Measurements from ENCODE around the gene PLAAT2. TPM values are rescaled to one million over a fixed set of nuclear protein-coding genes. Genes with fewer than 3 reads are reported as not detected.
"Not testable (repeated sequence)": the region's sequence is repeated elsewhere in the genome, so short reads cannot be mapped to it uniquely, and the experiment has no call there.

The PLAAT2 gene
- total RNA-seq = not detected
- not detected for polyA plus RNA-seq

DNA sequence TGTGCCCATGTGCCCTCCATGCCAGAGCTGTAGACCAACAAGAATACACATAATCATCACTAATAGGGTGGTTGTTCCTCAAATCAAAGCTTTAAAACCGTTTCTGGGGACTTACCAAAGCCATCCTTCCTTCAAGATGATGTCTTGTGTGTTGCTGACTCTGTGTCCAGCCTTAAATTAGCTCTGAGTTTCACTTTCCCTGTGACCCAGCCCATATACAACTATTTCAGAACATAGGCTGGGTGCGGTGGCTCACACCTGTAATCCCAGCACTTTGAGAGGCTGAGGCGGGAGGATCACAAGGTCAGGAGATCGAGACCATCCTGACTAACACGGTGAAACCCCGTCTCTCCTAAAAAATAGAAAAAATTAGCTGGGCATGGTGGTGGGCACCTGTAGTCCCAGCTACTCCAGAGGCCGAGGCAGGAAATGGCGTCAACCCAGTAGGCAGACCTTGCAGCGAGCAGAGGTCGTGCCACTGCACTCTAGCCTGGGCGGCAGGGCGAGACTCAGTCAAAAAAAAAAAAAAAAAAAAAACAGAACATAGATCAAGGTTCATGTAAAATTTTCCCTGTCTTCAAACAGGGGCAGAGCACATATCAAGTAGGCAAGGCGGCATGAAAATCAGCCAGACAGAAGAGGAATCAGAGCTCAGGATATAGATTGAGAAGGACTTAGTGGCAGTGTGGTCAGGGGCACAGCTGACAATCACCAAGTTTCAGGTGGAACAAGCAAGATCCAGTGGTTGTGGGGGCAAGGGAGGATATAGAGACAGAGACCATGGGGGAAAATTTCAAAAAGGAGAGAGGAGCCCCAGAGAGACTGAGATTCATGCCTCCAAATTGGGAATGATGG is at the start of gene PLAAT2:
PLAAT2 (minus strand) TSS at position 179 of the 855 bp plus-strand sequence; CDS start at position 124, 55 bp downstream.
- no peak within 1 kb of the TSS for H3K27ac ChIP-seq (ENCODE audit: low read depth)
- DNase-seq (ENCODE audit: extremely low spot score) = no peak
- H3K36me3 ChIP-seq (ENCODE audit: insufficient read depth) = no peaks in the 10 kb centered on the region
- H3K4me3 ChIP-seq (ENCODE audit: low read depth, low read length) = no peak within 1 kb of the TSS
- no peaks in the 10 kb centered on the region for H3K4me1 ChIP-seq (ENCODE audit: insufficient read depth)
- WGBS = 95% methylated on average over 13 of the region's 13 CpGs

GRCh38 chr11:63612181-63612580 is 49.0 kb upstream of the PLAAT2 start:
- no peak for DNase-seq (ENCODE audit: extremely low spot score)
- H3K4me1 ChIP-seq (ENCODE audit: insufficient read depth) = peaks cover 2% of the 10 kb centered on the region

DNA sequence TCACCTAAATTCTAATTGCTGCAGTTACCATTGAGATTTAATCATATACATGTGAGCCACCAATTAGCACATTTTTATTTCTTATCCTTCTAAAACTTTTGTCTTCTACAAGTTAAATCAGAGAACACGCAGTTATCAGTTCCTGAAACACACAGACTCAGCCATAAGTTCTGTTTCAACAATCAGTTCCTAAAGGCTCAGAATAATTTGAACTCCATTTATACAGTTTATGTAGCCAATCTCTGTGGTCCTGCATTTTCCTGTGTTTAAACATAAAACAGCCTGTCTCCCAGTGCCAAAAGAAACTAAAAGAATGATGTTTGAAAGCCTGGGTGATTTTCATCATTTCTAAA is 48.2 kb upstream of the PLAAT2 start:
- WGBS = 72% methylated on average over 1 of the region's 1 CpG
- H3K4me3 ChIP-seq (ENCODE audit: low read depth, low read length) = no peak overlapping the region
- DNase-seq (ENCODE audit: extremely low spot score) = no peak
- H3K36me3 ChIP-seq (ENCODE audit: insufficient read depth) = no peaks in the 10 kb centered on the region
- peaks cover 2% of the 10 kb centered on the region for H3K4me1 ChIP-seq (ENCODE audit: insufficient read depth)
- H3K27ac ChIP-seq (ENCODE audit: low read depth) = no peak overlapping the region

More at GRCh38 chr11:63612181-63612580, 49.0 kb upstream of the PLAAT2 start:
- Histone ChIP-seq H3K4me3 (ENCODE audit: low read depth, low read length) (no peak overlapping the region), H3K36me3 (ENCODE audit: insufficient read depth) (no peaks in the 10 kb centered on the region), H3K27ac (ENCODE audit: low read depth) (no peak overlapping the region)

DNA sequence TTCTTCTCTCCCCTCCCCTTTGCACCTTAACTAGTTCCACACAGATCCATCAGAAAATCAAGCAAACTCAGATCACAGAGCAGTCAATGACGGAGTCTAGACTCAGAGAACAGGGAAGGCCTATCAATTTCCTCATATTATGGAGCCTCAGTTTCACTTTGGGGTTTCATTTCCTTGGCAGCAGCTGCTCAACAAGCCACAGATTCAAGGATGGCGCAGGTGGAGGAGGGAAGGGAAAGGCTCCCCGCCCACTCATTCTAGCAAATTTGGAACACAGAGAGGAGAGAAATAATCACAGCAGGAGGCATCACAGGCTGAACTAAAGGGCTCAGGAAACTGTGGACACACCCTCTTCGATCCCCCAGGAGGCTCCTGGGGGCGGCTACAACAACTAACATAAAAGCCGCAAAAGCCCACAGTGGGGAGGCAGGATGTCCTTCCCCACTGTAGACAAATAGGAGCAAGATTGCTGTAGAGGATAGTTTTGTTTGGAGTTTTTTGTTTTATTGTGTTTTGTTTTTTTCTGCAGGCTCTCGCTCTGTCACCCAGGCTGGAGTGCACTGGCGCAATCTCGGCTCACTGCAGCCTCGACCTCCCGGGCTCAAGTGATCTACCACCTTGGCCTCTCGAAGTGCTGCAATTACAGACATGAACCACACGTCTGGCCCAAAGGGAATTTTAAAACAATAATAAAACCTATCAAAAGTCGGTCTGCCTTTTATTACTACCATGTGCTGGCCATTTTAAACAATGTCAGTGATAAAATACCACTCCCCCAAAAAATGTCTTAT is 47.6 kb upstream of the PLAAT2 start:
- H3K27ac ChIP-seq (ENCODE audit: low read depth) = no peak overlapping the region
- H3K4me1 ChIP-seq (ENCODE audit: insufficient read depth) = peaks cover 2% of the 10 kb centered on the region
- H3K4me3 ChIP-seq (ENCODE audit: low read depth, low read length) = no peak overlapping the region
- no peak for DNase-seq (ENCODE audit: extremely low spot score)
- no peaks in the 10 kb centered on the region for H3K36me3 ChIP-seq (ENCODE audit: insufficient read depth)
- 65% methylated on average over 14 of the region's 14 CpGs for WGBS

- peaks cover 2% of the 10 kb centered on the region for H3K4me1 ChIP-seq (ENCODE audit: insufficient read depth)
- DNase-seq (ENCODE audit: extremely low spot score) = no peak
- H3K4me3 ChIP-seq (ENCODE audit: low read depth, low read length) = no peak overlapping the region
Measured at GRCh38 chr11:63609971-63610580, 46.9 kb upstream of the PLAAT2 start.

GRCh38 chr11:63609536-63609935 is 46.4 kb upstream of the PLAAT2 start:
- WGBS = 82% methylated on average over 4 of the region's 4 CpGs
- H3K36me3 ChIP-seq (ENCODE audit: insufficient read depth) = no peaks in the 10 kb centered on the region
- peaks cover 2% of the 10 kb centered on the region for H3K4me1 ChIP-seq (ENCODE audit: insufficient read depth)
- H3K4me3 ChIP-seq (ENCODE audit: low read depth, low read length) = no peak overlapping the region
- no peak for DNase-seq (ENCODE audit: extremely low spot score)
- no peak overlapping the region for H3K27ac ChIP-seq (ENCODE audit: low read depth)

More at GRCh38 chr11:63609971-63610580, 46.9 kb upstream of the PLAAT2 start:
- no peaks in the 10 kb centered on the region for H3K36me3 ChIP-seq (ENCODE audit: insufficient read depth)
- H3K27ac ChIP-seq (ENCODE audit: low read depth) = no peak overlapping the region
- WGBS = 90% methylated on average over 14 of the region's 14 CpGs

DNA sequence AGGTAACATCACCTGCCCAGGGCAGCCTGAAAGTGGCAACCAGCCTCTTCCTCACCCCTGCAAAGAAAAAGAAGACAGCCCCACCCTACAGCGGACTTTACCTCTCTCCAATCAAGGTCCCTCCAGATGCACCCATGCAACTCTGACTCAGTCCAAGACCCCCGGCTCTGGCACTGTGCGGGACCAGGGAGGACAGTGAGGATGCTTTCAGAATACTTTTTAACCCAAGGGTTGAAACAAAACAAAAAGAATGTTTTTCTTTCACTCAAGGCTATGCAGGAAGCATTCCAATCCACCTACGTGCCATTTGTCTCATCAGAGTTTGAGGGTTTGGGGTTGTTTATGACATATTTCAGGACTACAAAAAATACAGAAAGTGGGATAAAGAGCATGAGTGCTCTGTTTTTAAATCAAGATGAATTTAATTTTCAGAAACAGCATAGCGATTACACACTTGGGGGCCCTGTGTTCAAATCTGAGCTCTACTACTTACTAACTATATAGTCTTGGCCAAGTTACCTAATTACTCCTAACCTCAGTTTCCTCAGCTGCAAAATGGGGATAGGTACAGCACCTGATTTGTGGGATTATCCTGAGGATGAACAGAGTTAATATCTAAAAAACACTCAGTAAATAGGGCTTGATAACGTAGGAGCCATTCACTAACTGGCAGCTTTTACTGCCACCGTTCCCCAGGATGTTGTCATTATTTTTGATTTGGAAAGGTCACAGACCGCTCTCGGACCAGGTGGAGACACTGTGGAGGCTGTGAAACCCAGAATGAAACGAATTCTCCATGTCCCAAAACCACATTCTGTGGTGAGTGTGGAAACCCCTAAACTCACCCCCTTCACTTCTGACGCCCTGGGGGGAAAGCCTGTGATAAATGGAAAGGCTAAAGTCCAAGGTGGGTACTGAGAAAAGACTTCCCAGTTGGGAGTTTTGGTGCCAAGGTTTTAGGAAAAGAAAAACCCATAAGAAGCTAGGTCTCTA is 45.5 kb upstream of the PLAAT2 start:
- no peaks in the 10 kb centered on the region for H3K36me3 ChIP-seq (ENCODE audit: insufficient read depth)
- WGBS = 90% methylated on average over 11 of the region's 11 CpGs
- peaks cover 2% of the 10 kb centered on the region for H3K4me1 ChIP-seq (ENCODE audit: insufficient read depth)
- no peak for DNase-seq (ENCODE audit: extremely low spot score)
- no peak overlapping the region for H3K27ac ChIP-seq (ENCODE audit: low read depth)
- H3K4me3 ChIP-seq (ENCODE audit: low read depth, low read length) = no peak overlapping the region

GRCh38 chr11:63603180-63603518 is 40.0 kb upstream of the PLAAT2 start:
- Histone ChIP-seq H3K27ac (ENCODE audit: low read depth) (no peak overlapping the region), H3K4me3 (ENCODE audit: low read depth, low read length) (no peak overlapping the region), H3K36me3 (ENCODE audit: insufficient read depth) (no peaks in the 10 kb centered on the region), H3K4me1 (ENCODE audit: insufficient read depth) (no peaks in the 10 kb centered on the region)
- WGBS = 62% methylated on average over 3 of the region's 3 CpGs
- DNase-seq (ENCODE audit: extremely low spot score) = no peak

GRCh38 chr11:63602290-63603179 is 39.4 kb upstream of the PLAAT2 start:
- not testable (repeated sequence) for DNase-seq (ENCODE audit: extremely low spot score); H3K36me3 ChIP-seq (ENCODE audit: insufficient read depth); H3K27ac ChIP-seq (ENCODE audit: low read depth); H3K4me3 ChIP-seq (ENCODE audit: low read depth, low read length); H3K4me1 ChIP-seq (ENCODE audit: insufficient read depth)
- WGBS = 66% methylated on average over 11 of the region's 11 CpGs

DNA sequence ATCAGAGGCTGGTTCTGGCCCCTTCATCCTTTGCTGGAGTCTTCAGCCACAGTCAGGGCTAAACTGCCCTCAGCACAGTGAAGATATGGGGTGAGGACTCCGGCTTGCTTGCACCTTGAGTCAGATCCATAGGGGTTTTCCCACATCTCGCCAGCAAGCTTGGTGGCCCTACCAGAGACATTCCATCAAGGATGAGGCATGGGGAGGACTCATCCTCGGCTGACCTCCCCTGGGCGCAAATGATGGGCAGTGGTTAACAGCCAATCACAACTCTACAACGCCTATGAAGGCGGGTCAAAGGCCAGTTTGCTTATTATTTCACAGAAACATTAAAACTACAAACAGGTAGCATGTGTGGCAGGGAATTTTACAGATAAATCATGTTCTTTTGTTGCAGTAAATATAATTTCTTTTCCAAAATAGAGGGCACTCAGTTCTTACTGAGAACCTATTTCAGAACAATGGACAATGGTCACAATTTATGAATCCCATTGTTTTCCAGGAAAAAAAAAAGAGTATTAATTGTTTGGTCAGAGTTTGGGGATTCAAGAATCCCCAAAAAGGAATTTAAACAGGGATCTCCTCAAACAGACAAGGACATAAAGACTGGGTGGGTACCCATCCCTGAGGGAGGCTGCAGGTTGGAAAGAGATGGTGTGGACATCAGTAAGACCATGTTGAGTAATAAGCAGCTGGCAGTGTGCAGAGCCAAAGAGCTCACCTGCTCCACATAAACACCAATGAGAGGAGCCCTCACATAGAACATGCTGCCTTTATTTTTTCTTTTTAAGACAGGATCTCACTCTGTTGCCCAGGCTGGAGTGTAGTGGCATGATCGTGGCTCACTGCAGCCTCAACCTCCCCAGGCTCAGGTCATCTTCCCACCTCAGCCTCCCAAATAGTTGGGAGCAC is 36.3 kb upstream of the PLAAT2 start:
- no peak overlapping the region for H3K4me3 ChIP-seq (ENCODE audit: low read depth, low read length)
- no peaks in the 10 kb centered on the region for H3K4me1 ChIP-seq (ENCODE audit: insufficient read depth)
- H3K27ac ChIP-seq (ENCODE audit: low read depth) = no peak overlapping the region
- no peaks in the 10 kb centered on the region for H3K36me3 ChIP-seq (ENCODE audit: insufficient read depth)
- WGBS = 83% methylated on average over 7 of the region's 7 CpGs
- no peak for DNase-seq (ENCODE audit: extremely low spot score)

- no peaks in the 10 kb centered on the region for H3K36me3 ChIP-seq (ENCODE audit: insufficient read depth)
- no peak overlapping the region for H3K4me3 ChIP-seq (ENCODE audit: low read depth, low read length)
- no peaks in the 10 kb centered on the region for H3K4me1 ChIP-seq (ENCODE audit: insufficient read depth)
- H3K27ac ChIP-seq (ENCODE audit: low read depth) = no peak overlapping the region
- 74% methylated on average over 4 of the region's 4 CpGs for WGBS
- DNase-seq (ENCODE audit: extremely low spot score) = no peak
Measured at GRCh38 chr11:63598556-63598955, 35.4 kb upstream of the PLAAT2 start.
